ENCODE results near the gene MCM10.

MCM10 gene

DNA sequence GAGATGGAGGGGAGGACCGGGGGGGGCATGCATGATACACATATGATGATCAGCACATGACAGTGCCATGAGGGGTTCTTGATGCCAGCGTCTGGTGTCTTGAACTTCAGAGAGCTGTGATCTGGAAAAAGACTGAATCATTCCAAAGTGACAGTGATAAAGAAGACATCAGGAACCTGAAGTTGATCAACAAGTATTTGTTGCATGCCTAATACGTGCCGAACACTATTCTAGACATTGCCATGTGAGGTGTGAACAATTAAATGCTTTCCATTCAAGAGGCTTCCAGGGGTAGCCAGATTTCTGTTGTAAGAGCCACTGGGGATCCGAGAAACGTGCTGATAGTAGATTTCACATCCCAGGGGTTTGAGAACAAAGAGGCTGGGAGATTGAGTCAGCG is 6.2 kb downstream of the MCM10 start:
- no peak for DNase-seq

DNA sequence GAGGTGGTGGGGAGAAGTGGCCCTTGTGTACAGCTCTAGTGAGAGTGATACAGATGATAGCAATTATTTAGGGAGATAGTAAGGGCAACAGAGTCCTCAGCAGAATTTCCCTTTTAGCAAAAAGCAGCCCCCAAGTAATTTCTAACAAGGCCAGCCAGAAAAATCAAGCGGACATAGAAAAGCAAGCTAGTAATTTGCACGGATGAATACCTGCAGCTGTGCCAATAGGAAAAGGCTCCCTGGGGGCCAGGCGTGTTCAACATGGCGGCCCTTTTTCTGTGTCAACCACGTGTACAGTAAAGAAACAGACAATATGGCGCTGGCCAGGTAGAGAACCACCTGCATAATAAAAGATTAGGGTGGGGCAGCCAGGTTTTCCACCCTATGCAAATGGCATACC is 7.4 kb downstream of the MCM10 start:
- DNase-seq = no peak

DNA sequence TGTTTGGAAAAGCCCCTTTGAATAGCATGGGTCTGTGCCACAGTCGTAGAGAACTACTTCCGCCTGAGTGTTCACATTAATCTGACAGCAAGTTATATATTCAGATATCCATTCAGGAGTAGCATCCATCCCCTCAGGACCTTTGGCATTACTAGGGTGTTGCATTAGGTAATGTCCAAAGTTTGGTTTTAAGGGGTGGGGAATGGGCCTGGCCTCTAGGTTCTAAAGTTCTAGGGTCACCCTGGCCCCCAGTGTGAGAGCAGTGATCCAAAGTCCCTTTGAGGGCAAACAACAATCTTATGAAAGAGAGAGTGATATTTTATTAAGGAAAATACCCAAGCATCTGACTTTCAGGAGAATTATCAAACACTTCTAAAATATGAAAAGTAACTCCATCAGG is 12.3 kb downstream of the MCM10 start:
- no peak for DNase-seq

DNA sequence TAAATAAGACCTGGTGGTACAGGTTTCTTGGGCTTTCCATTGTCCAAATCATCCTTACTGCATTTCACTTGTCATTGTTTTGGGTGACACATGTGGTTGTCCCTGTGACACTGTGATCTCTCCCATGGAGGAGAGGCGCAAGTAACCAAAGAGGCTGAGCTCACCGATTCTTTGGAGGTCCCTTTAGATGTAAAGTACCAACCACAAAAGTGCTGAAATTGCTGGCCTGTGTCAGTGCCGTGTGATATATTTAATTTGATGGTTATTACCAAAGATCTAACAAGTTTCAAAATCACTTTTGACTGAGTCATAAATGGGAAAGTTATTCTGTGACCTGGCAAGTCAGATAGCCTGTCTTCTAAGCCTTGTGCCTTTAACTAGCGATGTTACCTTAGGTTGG is 19.4 kb downstream of the MCM10 start:
- DNase-seq = no peak

DNA sequence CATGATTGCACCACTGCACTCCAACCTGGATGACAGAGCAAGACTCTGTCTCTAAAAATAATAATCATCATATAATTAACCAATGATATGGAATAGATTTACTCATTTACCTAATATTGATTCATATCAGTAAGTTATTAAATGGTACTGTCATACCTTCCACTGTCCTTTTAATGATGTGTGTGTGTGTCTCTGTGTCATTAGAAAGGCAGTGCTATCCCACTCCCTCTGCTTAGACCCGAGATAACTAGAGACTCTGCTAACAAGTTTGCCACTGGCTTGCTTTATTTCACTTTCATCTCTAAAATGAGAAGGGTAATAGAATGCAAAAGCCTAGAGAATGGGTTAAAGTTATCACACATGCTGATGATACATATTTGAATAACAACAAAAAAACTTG is 21.1 kb downstream of the MCM10 start:
- no peak for DNase-seq

DNA sequence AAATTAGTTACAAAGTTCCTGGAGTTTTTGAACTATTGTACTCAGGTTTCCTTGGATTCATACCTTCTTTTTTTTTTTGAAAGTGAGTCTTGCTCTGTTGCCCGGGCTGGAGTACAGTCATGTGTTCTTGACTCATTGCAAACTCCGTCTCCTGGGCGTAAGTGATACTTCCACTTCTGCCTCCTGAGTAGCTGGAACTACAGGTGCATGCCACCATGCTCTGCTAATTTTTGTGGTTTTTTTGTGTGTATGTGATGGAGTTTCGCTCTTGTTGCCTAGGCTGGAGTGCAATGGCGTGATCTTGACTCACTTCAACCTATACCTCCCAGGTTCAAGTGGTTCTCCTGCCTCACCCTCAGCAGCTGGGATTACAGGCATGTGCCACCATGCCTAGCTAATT is 22.3 kb downstream of the MCM10 start:
- no peak for DNase-seq

DNA sequence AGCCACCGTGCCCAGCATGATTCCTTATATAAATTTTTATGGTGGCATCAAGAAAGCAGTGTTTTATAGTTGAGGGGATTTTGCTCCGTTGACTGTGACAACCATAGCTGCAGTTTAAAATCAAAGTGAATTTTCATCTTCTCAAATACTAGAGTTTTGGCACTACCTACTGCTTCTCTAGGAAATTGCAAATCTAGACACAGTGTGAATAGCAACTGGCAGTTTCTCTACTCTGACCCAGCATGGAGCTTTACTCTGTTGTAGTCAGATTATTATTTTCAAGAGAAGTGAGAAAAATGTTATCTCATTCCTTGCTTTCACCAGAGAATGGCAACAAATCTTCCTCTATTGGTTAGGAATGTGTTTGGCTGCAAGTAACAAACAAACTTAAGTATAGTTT is 22.9 kb downstream of the MCM10 start:
- no peak for DNase-seq

DNA sequence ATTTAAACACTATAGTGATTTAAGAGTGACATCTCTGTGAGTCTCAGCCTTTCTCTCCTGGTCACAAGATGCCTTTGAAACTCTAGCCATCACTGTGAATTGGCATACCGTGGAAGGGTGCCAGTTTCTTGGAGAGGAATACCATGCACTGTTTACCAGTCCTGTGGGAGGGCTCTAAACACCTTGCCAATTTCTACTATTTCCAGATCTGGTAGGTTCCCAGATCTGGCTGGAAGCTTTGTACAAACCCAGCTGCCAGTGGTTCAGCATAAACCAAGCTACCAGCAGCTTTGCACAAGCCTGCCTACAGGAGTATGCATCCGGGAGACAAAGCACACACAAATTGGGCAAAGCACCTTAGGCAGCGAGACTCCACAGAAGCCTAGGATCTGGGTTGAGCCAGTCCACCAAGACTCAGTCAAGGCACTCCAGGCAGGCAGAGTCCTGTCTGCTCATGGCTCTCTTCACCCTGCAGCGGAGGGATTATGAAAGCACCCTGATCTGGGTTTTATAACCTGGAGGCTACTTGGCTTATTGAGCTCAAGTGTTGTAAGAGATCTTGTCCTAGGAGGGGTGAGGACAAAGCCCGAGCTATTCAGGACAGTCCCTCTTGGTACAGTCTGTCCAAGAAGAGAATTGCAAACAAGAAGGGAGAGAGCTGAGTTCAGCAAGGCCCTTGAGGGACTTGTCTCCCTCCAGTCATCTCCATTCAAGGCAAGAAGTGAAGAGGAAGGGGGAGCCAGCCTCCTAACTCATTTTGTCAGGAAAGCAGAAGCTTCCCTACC is 23.6 kb downstream of the MCM10 start:
- no peak for DNase-seq

DNA sequence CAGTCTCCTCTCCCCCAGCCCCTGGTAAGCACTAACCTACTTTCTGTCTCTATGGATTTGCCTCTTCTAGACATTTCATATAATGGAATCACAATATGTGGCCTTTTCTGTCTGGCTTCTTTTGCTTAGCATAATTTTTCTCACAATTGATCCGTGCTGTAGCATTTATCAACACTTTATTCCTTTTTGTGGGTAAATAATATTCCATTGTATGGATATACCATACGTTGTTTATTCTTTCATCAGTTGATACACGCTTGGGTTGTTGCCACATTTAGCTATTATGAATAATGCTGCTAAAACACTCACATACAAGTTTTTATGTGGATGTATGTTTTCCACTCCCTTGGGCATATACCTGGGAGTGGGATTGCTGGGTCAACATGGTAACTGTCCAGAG is 25.8 kb downstream of the MCM10 start:
- DNase-seq = no peak

DNA sequence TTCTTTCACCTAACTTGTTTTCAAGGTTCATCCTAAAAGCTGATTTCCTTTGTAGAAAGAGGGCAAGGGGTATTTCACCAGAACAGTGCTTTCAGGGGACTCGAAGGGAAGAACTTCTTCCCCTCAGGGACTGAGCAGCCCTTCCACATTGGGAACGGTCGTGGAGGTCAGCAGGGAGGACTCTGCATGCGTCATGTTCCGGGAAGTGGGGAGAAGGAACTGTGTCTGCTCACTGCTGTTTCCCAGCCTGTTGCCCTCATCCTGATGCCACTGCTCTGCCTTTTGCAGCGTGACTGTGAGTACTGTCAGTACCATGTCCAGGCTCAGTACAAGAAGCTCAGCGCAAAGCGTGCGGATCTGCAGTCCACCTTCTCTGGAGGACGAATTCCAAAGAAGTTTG is 27.2 kb downstream of the MCM10 start:
- no peak for DNase-seq

DNA sequence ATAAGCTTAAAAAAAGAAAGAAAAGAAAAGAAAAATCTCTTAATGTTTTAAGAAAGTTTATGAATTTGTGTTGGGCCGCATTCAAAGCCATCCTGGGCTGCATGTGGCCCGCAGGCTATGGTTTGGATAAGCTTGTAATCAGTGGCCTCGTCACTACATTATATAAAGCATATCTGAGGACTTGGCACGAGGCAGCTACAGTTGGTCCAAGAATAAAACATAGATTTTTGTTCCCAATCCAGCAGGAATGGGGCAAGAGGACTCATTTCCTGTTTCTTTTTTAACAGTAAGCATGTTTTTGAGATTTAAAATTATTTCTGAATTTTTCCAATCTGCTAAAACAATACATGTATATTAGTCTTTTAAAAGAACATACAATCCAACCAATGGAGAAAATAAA is 28.6 kb downstream of the MCM10 start:
- DNase-seq = no peak

DNA sequence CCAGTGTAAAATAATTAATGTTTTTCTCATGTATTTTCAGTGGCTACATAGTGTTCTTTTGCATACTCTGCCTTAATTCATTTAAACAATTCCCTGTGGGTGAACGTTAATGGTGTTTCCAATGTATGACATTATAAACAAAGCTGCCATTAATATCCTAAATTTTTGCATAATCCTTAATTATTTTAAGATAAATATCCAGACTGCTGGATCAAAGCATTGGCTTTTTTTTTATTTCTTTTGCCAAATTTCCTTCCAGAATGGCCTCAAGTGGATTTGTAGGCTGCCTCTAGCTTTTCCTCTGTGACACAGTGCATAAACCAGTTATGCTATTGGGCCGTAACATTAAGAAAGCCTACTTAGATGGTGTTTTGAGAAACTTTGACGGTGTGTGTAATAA is 29.5 kb downstream of the MCM10 start:
- DNase-seq = no peak

DNA sequence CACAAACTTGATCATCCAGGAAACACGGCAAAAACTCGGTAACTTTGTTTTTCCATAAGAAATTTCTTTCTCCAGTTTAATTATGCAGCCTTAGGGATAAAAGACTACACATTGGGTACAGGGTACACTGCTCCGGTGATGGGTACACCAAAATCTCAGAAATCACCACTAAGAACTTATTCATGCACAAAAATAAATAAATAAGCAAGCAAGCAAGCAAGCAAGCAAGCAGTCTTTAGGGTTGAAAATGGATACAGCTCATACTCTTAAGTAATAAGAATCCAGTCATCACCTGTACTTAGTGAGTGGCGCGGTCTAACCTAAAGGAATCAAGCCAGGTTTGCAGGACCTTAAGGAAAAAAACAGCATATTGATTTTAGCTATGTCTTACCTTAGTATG is 30.0 kb downstream of the MCM10 start:
- no peak for DNase-seq

DNA sequence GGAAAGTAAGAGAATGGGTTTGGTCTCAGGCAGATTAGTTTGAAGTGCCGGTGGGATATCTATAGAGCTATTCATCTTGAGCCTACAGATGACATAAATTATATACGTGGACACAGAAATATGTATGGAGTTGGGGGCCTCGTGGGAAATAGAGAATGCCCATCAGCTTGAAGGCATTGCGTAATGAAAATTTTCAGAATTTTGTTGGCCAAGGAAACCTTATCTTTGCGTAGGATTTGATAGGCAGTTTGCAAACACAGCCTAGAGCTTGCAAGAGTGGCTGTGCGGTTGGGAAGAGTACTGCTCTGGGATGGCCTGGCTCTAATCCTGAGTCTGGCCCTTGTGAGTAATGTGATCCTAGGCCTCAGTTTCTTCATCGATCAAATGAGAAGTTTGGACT is 32.3 kb downstream of the MCM10 start:
- no peak for DNase-seq

DNA sequence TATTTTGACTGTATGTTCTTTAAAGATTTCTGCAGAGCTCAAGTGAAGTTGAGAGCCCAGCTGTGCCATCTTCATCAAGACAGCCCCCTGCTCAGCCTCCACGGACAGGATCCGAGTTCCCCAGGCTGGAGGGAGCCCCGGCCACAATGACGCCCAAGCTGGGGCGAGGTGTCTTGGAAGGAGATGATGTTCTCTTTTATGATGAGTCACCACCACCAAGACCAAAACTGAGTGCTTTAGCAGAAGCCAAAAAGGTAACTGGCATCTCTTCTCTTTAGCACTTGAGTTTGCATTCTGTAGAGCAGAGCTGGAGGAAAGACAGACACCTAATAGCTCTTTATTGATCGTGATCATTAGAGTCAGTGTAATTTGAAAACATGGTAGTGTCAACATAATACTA is 33.7 kb downstream of the MCM10 start:
- no peak for DNase-seq

DNA sequence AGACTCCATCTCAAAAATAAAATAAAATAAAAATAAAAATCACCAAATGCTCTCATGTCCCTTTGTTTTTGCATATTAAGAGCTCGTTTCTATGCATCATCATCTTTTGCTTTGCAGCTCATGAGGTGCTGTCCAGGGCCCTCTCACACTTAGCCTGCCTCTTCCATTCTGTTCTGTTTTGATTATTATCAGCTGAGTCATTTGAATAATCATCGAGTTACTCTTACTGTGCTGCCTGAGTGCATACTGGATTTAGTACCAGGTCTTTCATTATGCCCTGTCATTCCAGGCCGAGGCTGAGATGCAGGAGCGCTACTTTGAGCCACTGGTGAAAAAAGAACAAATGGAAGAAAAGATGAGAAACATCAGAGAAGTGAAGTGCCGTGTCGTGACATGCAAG is 39.8 kb downstream of the MCM10 start:
- no peak for DNase-seq

DNA sequence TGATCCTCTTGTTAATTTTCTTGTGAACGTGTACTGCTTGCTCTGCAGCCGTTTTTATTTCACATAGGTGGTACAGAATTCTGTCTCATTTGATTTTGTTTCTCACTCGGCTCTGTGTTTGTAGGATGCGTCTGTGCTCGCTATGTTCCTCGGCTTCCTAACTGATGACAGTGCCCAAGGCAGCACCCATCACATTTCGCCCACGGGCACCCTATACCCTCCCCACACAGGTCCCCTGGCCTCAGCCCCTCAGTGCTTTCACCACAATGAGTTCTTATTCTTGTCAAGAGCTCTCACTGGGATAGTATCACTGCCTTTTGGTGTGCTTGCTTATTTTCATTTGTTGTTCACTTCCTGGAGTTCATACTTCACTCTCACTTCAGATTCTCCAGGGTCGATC is 44.7 kb downstream of the MCM10 start:
- DNase-seq = no peak

DNA sequence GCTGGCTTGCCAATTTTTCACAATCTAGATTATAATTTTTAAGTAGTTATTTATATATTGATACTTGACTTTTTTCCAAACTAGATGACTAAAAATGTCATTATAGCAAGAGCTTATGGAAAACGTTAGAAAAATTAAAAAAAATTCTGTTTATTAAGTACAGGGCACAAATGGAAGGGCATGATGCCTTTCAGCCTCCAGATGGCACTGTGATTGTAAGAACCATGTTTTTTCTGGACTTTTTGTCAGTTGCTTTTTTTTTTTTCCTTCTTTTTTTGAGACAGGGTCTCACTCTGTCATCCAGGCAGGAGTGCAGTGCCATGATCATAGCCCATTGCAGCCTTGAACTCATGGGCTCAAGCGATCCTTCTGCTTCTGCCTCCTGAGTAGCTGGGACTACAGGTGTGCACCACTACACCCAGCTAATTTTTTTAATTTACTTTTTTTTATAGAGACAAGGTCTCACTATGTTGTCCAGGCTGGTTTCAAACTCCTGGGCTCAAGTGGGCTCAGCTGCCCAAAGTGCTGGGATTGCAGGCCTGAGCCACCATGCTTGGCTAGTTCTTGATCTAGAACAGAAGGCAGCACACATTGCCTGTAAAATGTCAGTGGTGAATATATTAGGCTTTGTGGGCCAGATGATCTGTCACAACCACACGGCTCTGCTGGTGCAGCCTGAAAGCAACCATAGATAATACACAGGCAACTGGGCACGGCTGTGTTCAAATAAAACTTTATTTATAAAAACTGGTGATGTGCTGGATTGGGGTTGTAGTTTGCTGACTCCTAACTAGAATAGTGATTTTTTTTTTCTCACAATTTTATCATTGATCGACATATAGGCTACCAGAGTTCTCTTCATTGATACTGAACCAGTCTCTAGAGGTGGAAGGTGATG is 45.4 kb downstream of the MCM10 start:
- peak; percentile 9 for DNase-seq

DNA sequence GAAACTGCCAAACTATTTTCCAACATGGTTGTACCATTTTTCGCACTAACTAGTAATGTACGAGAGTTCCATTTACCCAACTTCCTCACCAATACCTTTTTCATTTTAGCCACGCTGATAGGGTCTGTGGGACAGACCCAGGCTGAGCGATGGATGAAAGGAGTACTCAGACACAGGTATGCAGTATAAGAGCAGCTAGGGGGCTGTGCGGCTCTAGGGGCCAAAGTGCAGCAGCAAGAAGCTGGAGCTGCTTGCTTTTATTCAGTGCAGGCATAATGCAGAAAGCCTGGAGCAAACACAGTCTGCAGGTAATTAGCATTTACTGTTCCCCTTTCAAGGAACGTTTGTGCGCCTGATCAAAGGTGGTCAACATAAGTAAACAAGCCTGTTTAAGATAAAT is 51.8 kb downstream of the MCM10 start:
- DNase-seq = no peak

DNA sequence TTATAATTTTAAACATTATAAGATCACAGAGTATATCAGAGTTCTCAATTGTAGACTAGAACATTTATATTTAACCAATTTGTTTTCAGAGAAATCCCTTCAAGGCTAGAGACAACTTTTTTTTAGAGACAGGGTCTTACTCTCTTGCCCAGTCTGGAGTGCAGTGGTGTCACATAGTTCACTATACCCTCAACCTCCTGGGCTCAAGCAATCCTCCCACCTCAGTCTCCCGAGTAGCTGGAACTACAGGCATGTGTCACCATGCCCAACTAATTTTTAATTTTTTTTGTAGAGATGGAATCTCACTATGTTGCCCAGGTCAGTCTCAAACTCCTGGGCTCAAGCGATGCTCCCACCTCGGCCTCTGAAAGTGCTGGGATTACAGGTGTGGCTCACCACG is 57.5 kb downstream of the MCM10 start:
- no peak for DNase-seq

DNA sequence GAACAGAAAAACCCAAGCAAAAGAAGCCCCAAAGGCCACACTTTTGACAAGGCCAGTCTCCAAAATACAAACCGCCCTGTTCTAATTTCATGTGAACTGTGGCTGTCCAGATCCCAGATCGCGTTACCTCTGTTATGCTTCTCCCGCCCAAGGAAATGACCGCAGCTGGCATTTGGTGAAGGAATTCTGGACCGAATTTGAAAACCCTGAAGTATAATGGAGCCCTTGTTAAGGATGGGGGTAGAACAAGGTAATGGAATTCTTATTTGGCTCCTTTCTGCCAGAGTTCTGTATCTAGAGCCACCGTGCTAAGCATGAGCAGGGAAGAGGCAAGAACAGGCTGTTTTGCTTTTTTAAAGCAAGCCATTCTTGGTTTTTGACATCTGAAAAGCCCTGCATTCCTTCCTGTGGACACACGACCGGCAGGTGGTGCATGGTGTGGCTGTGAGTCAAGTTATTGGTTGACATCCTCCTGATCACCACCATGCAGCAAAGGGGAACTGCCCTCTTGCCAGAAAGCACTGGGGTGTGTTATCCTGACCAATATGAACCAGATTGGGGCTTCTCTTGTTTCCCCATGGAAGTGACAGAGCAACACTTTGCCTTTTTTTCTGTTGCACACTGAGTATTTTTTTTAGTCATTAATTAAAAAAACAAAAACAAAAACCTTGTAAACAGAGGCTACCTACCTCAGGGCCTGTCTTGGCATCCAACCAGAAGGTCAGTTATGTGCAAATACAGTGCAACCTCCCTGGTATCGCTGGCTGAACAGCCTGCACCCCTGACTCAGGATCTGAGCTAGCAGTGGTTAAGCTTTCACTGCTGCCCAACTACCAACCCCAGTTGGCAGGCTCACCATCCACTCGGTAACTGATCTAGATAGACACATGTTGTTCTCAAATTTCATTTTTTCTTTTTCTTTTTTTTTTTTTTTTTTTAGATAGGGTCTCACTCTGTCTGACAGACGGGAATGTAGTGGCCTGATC is 58.6 kb downstream of the MCM10 start:
- no peak for DNase-seq

DNA sequence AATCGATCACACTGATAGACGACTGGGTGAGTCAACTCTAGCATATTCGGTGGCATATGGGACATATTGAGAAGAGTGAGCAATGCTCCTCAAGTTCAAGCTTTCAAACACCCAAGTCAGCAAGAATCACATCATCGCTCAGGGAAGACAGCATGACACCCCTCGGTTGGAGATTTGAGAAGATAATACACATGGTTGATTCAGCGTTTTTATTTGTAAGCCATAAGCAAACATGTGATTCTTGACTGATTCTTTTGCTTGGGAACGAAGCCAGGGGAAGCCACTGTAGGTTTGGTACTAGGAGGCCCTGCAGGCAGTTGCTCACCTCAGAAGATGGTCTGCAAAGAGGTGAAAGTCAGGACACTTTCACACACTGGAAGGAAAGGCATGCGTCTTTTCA is 60.2 kb downstream of the MCM10 start:
- no peak for DNase-seq

DNA sequence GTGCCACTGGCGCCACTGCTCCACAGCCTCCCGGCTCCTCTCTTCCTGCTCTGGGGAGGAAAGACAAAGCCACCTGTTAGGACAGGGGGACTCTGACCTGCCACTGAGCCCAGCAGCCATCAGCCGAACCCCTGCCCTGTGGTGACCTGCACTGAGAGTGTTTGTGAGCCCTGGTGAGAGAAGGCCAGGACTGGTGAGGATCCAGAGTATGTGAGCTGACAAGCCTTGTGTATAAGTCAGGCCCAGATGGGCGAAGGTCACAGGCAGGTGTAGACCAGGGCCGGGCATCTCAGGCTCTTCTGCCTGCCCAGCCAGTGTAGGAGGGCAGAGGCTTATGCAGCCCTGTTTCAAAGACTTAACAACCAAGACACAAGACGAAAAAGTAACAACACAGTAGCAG is 60.8 kb downstream of the MCM10 start:
- no peak for DNase-seq

Measured in CD4-positive, alpha-beta T cell treated with Interleukin-6 for 4 hours (primary cell).